Measurements from ENCODE around the gene GPR26. TPM values are rescaled to one million over a fixed set of nuclear protein-coding genes. Genes with fewer than 3 reads are reported as not detected.

GPR26 gene
- polyA plus RNA-seq, 4 donors, result 0.01 TPM; not detected in 3

Other genes with a start within 250 kb of the GPR26 start
- 1 to 10 TPM; 4.6 to 6.7 (median 5.9) TPM for gene CPXM2, start 225.5 kb downstream of the GPR26 start, polyA plus RNA-seq (ENCODE audit: insufficient read length in 4 of 4)